ENCODE measurements around the gene DYNLRB1.

GRCh38 chr20:34531608-34532265 is 15.5 kb downstream of the DYNLRB1 start:
- no peak for TF ChIP-seq POLR2A (IDR thresholded peaks at IDR 0.05; ENCODE audit: low read depth, low read length)
- TF ChIP-seq POLR2AphosphoS5 (IDR thresholded peaks at IDR 0.05; ENCODE audit: low read depth, low read length): no peak

All from GM12892 (cell line).